Activated CD4-positive, alpha-beta T cell treated with anti-CD3 and anti-CD28 coated beads for 36 hours (primary cell): Measurements from ENCODE around the gene TENT5A. TPM values are rescaled to one million over a fixed set of nuclear protein-coding genes. Genes with fewer than 3 reads are reported as not detected.

Experiments used
- ATAC-seq: fragments of 200-7000 bp; cut with Tn5 transposase; one replicate; pipeline ENCODE4 v1.10.0; 2021; ENCODE audit warnings: mild to moderate bottlenecking, moderate library complexity
- CTCF ChIA-PET: fragments of 350-600 bp; sonication (Branson Sonifier 250); formaldehyde crosslinking; loops from one replicate; lab custom pipeline; 2021; ENCODE audit warnings: antibody characterized with exemption; lab: Charles Lee
- POLR2A ChIA-PET: fragments of 350-600 bp; sonication (Branson Sonifier 250); formaldehyde crosslinking; loops from one replicate; lab custom pipeline; 2021; ENCODE audit warnings: antibody characterized with exemption, inconsistent platforms; lab: Charles Lee
- DNase-seq: peaks from one replicate; pipeline ENCODE4 v3.0.0-alpha.2; 2020
- H3K27ac Mint-ChIP-seq: one replicate; pipeline ENCODE4 v1.8.0; 2021; ENCODE audit warnings: mixed read lengths
- H3K27me3 Mint-ChIP-seq: one replicate; pipeline ENCODE4 v1.8.0; 2021; ENCODE audit warnings: mixed read lengths
- H3K36me3 Mint-ChIP-seq: one replicate; pipeline ENCODE4 v1.8.0; 2021; ENCODE audit warnings: low read depth, mixed read lengths
- H3K4me1 Mint-ChIP-seq: one replicate; pipeline ENCODE4 v1.8.0; 2021; ENCODE audit warnings: mixed read lengths
- H3K4me3 Mint-ChIP-seq: one replicate; pipeline ENCODE4 v1.8.0; 2021; ENCODE audit warnings: mild to moderate bottlenecking, moderate library complexity, mixed read lengths
- H3K9me3 Mint-ChIP-seq: one replicate; pipeline ENCODE4 v1.8.0; 2021; ENCODE audit warnings: low read depth, mixed read lengths
- intact Hi-C, 2 experiments: fragments of 100-400 bp; cut with DNase I in 1 of 2; cut with micrococcal nuclease in 1 of 2; formaldehyde crosslinking; loops; one replicate each; pipeline versions ENCODE4 v1.14.2 to v1.15.1; 2022 to 2024; cut with DNase I, micrococcal nuclease
- total RNA-seq, 2 experiments: library from RNA; stranded (reverse); gene quantifications; one replicate each; pipeline ENCODE4 v1.2.3, GENCODE V29; 2021

The TENT5A gene
- under 1 TPM; 0.43 to 0.51 TPM for total RNA-seq

- intact Hi-C loops: loop anchor here (1.0 to 10.0 kb wide), 10 partner anchors 300 to 1975 kb away; partner anchors contain the start of genes BCKDHB (in 1 of the 2), DOP1A (in 1 of the 2), PGM3 (in 1 of the 2) and RWDD2A (in 1 of the 2)
- ChIA-PET POLR2A (interaction anchor here (0.7 kb wide), 1 partner anchor 327 kb away, joined by 4 read pairs; no protein-coding TSS in a partner anchor), CTCF (interaction anchor here (0.6 to 1.7 kb wide), 3 partner anchors 14 to 1720 kb away, joined by 3 to 5 read pairs (median 3); no protein-coding TSS in a partner anchor)
- Mint-ChIP-seq H3K4me1 (peaks cover 21% of the 10 kb centered on the region), H3K27me3 (peaks cover 14% of the 10 kb centered on the region), H3K27ac (peak within 1 kb of the TSS; percentile 71), H3K36me3 (peaks cover 3% of the 10 kb centered on the region), H3K4me3 (peak within 1 kb of the TSS; percentile 77), H3K9me3 (no peaks in the 10 kb centered on the region)
- DNase-seq (peak; percentile 90), ATAC-seq (peak; percentile 81)
Measured at GRCh38 chr6:81752084-81752920, at the start of gene TENT5A. Gene TENT5A, minus strand, starts transcription at chr6:81752681. Its CDS starts 540 bp downstream, at chr6:81752141.

- POLR2A ChIA-PET: no interaction called here
- CTCF ChIA-PET: interaction anchor here (0.6 to 1.3 kb wide), 5 partner anchors 8 to 1421 kb away, joined by 3 to 4 read pairs (median 3); no protein-coding TSS in a partner anchor
Measured at GRCh38 chr6:81801489-81801888, 49.0 kb upstream of the TENT5A start.

DNA sequence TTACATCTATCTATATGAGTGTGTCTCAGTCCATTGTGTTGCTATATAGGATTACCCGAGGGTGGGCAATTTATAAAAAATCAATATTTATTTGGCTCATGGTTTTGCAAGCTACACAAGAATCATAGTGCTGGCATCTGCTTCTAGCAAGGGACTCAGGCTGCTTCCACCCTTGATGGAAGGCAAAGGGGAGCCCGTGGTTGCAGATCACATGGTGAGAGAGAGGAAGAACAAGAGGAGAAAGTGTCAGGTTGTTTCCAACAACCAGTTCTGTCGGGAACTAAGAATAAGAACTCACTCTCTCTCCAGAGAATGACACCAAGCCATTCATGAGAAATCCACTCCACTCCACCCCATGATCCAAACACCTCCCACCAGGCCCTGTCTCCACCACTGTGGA is 48.2 kb upstream of the TENT5A start:
- peaks cover 5% of the 10 kb centered on the region for H3K27me3 Mint-ChIP-seq
- intact Hi-C loops: no loop called here
- no peaks in the 10 kb centered on the region for H3K36me3 Mint-ChIP-seq
- H3K4me1 Mint-ChIP-seq: no peaks in the 10 kb centered on the region
- H3K27ac Mint-ChIP-seq: no peak overlapping the region
- no peak overlapping the region for H3K4me3 Mint-ChIP-seq
- ChIA-PET POLR2A (no interaction called here), CTCF (no interaction called here)
- H3K9me3 Mint-ChIP-seq: no peaks in the 10 kb centered on the region
- no peak for ATAC-seq
- DNase-seq: no peak

More at GRCh38 chr6:81801489-81801888, 49.0 kb upstream of the TENT5A start:
- Mint-ChIP-seq H3K27ac (no peak overlapping the region), H3K36me3 (no peaks in the 10 kb centered on the region), H3K4me3 (no peak overlapping the region), H3K4me1 (no peaks in the 10 kb centered on the region), H3K9me3 (no peaks in the 10 kb centered on the region), H3K27me3 (peaks cover 5% of the 10 kb centered on the region)
- DNase-seq (no peak), ATAC-seq (no peak)
- intact Hi-C loops: no loop called here

- H3K27ac Mint-ChIP-seq: no peak overlapping the region
- ATAC-seq: no peak
- ChIA-PET CTCF (interaction anchor here (1.1 kb wide), 1 partner anchor 46 kb away, joined by 3 read pairs; no protein-coding TSS in a partner anchor), POLR2A (no interaction called here)
- no peaks in the 10 kb centered on the region for H3K9me3 Mint-ChIP-seq
- intact Hi-C loops: no loop called here
- peaks cover 5% of the 10 kb centered on the region for H3K27me3 Mint-ChIP-seq
- no peak overlapping the region for H3K4me3 Mint-ChIP-seq
- DNase-seq: no peak
- H3K4me1 Mint-ChIP-seq: no peaks in the 10 kb centered on the region
- H3K36me3 Mint-ChIP-seq: no peaks in the 10 kb centered on the region
Measured at GRCh38 chr6:81799323-81799722, 46.8 kb upstream of the TENT5A start.

DNA sequence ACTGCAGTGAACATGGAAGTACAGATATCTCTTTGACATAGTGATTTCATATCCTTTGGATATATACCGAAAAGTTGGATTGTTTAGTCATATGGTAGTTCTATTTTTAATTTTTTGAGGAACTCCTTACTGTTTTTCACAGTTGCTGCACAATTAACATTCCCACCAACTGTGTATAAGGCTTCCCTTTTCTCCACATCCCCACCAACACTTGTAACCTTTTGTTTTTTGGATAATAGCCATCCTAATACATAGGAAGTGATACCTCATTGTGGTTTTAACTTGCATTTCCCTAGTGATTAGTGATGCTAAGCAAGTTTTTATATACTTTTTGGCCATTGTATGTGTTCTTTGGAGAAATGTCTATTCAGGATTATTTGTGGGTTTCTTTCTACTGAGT is 45.1 kb upstream of the TENT5A start:
- Mint-ChIP-seq H3K4me3 (no peak overlapping the region), H3K9me3 (no peaks in the 10 kb centered on the region), H3K36me3 (no peaks in the 10 kb centered on the region), H3K4me1 (no peaks in the 10 kb centered on the region), H3K27ac (no peak overlapping the region), H3K27me3 (no peaks in the 10 kb centered on the region)
- intact Hi-C loops: no loop called here
- ATAC-seq (no peak), DNase-seq (no peak)
- ChIA-PET CTCF (no interaction called here), POLR2A (no interaction called here)

GRCh38 chr6:81795890-81796289 is 43.4 kb upstream of the TENT5A start:
- no peak overlapping the region for H3K27ac Mint-ChIP-seq
- ATAC-seq (no peak), DNase-seq (no peak)
- no peaks in the 10 kb centered on the region for H3K4me1 Mint-ChIP-seq
- intact Hi-C loops: no loop called here
- H3K36me3 Mint-ChIP-seq: no peaks in the 10 kb centered on the region
- ChIA-PET POLR2A (no interaction called here), CTCF (no interaction called here)
- H3K27me3 Mint-ChIP-seq: no peaks in the 10 kb centered on the region
- no peaks in the 10 kb centered on the region for H3K9me3 Mint-ChIP-seq
- no peak overlapping the region for H3K4me3 Mint-ChIP-seq

GRCh38 chr6:81793821-81794475 is 41.5 kb upstream of the TENT5A start:
- CTCF ChIA-PET: no interaction called here
- intact Hi-C loops: no loop called here
- POLR2A ChIA-PET: no interaction called here
- Mint-ChIP-seq H3K36me3 (no peaks in the 10 kb centered on the region), H3K4me1 (no peaks in the 10 kb centered on the region), H3K9me3 (no peaks in the 10 kb centered on the region), H3K27ac (no peak overlapping the region), H3K27me3 (no peaks in the 10 kb centered on the region), H3K4me3 (no peak overlapping the region)
- ATAC-seq (no peak), DNase-seq (no peak)

DNA sequence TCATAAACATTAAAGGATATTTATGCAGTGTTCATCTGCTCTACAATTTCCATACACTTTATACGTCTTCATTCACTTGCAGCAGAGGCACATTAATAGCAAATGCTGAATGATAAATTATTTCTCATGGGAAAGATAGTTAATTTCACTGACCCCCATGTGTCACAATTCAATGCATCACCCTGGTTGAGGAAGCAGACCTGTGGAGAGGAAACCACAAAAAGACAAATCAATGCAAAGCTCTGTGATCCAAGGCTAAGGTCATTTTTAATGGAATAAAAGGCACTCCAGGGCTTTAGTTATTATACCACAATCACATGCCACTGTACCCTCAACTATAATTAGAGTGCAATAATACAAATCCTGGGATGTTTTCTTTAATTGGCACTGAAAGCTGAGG is 40.3 kb upstream of the TENT5A start:
- Mint-ChIP-seq H3K36me3 (no peaks in the 10 kb centered on the region), H3K4me3 (no peak overlapping the region), H3K4me1 (no peaks in the 10 kb centered on the region), H3K9me3 (no peaks in the 10 kb centered on the region), H3K27ac (no peak overlapping the region), H3K27me3 (no peaks in the 10 kb centered on the region)
- DNase-seq: no peak
- no peak for ATAC-seq
- POLR2A ChIA-PET: no interaction called here
- CTCF ChIA-PET: no interaction called here
- intact Hi-C loops: no loop called here

DNA sequence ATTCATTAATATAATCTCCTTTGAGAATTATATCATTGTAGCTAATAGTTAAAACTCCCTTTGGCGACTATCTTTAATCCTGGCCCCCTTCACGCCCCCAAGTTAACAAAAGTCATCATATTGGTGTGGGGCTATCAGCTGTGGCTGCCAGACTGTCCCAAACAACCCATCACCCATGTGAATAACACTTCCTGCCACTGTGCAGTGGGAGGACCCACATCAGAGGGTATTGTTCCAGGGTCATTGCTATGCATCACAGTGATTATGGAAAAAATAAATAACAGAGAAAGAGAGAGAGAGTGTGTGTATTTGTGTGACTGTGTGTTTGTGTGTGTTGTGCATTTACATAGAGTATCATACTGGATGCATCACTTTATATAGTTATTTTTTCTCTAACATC is 39.3 kb upstream of the TENT5A start:
- no peak for DNase-seq
- H3K36me3 Mint-ChIP-seq: no peaks in the 10 kb centered on the region
- POLR2A ChIA-PET: no interaction called here
- intact Hi-C loops: no loop called here
- CTCF ChIA-PET: no interaction called here
- no peak overlapping the region for H3K27ac Mint-ChIP-seq
- H3K27me3 Mint-ChIP-seq: no peaks in the 10 kb centered on the region
- no peak for ATAC-seq
- H3K9me3 Mint-ChIP-seq: no peaks in the 10 kb centered on the region
- no peak overlapping the region for H3K4me3 Mint-ChIP-seq
- no peaks in the 10 kb centered on the region for H3K4me1 Mint-ChIP-seq

GRCh38 chr6:81790034-81790433 is 37.6 kb upstream of the TENT5A start:
- ATAC-seq (no peak), DNase-seq (no peak)
- ChIA-PET CTCF (no interaction called here), POLR2A (no interaction called here)
- Mint-ChIP-seq H3K4me3 (no peak overlapping the region), H3K9me3 (no peaks in the 10 kb centered on the region), H3K4me1 (no peaks in the 10 kb centered on the region), H3K27me3 (no peaks in the 10 kb centered on the region), H3K27ac (no peak overlapping the region), H3K36me3 (no peaks in the 10 kb centered on the region)
- intact Hi-C loops: no loop called here

GRCh38 chr6:81789291-81789690 is 36.8 kb upstream of the TENT5A start:
- intact Hi-C loops: no loop called here
- ATAC-seq (no peak), DNase-seq (no peak)
- ChIA-PET POLR2A (no interaction called here), CTCF (no interaction called here)
- Mint-ChIP-seq H3K4me1 (no peaks in the 10 kb centered on the region), H3K27ac (no peak overlapping the region), H3K4me3 (no peak overlapping the region), H3K9me3 (no peaks in the 10 kb centered on the region), H3K36me3 (no peaks in the 10 kb centered on the region), H3K27me3 (no peaks in the 10 kb centered on the region)
